ENCODE results near the gene TMEM59.

- TF ChIP-seq, protein P1, sequence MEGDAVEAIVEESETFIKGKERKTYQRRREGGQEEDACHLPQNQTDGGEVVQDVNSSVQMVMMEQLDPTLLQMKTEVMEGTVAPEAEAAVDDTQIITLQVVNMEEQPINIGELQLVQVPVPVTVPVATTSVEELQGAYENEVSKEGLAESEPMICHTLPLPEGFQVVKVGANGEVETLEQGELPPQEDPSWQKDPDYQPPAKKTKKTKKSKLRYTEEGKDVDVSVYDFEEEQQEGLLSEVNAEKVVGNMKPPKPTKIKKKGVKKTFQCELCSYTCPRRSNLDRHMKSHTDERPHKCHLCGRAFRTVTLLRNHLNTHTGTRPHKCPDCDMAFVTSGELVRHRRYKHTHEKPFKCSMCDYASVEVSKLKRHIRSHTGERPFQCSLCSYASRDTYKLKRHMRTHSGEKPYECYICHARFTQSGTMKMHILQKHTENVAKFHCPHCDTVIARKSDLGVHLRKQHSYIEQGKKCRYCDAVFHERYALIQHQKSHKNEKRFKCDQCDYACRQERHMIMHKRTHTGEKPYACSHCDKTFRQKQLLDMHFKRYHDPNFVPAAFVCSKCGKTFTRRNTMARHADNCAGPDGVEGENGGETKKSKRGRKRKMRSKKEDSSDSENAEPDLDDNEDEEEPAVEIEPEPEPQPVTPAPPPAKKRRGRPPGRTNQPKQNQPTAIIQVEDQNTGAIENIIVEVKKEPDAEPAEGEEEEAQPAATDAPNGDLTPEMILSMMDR (IDR thresholded peaks at IDR 0.05 in 4 of 5, conservative IDR thresholded peaks at IDR 0.05 in 1 of 5), result no peak
- no peak for TF ChIP-seq POLR2A (IDR thresholded peaks at IDR 0.05)
These were observed 50.3 kb downstream of the TMEM59 start for GRCh38 chr1:54002544-54003248.

All from gastrocnemius medialis (tissue), 4 donors.